ENCODE data around the gene OIP5. TPM values are rescaled to one million over a fixed set of nuclear protein-coding genes. Genes with fewer than 3 reads are reported as not detected.
A peak's percentile ranks its signal among the peaks of the same experiment; 100 is the strongest.

The OIP5 gene
- 1 to 10 TPM in 3 of 4 donors, under 1 TPM in 1; 0.76 to 1.9 (median 1.5) TPM for total RNA-seq

GRCh38 chr15:41332194-41333025, at the start of gene OIP5, which contains the start of gene NUSAP1:
OIP5 (minus strand) TSS chr15:41332591; CDS start chr15:41332561, 30 bp downstream.
NUSAP1 (plus strand) TSS chr15:41332881; CDS start chr15:41332958, 77 bp downstream.
- intact Hi-C loops (cut with DNase I; ENCODE audit: low total_unique reads), result no loop called here
- peak in 1 of 3 donors; percentile 66 for TF ChIP-seq CTCF (IDR thresholded peaks at IDR 0.05)
- no peak for TF ChIP-seq POLR2A (IDR thresholded peaks at IDR 0.05)
- WGBS, 2 donors, result 0 to 1% methylated on average over 62 to 64 of the region's 64 CpGs
- peak; percentile 99 for DNase-seq (ENCODE audit: low spot score in 2 of 2)
- H3K4me3 ChIP-seq (ENCODE audit: low read depth, poor library complexity, severe bottlenecking), result peak within 1 kb of the TSS; percentile 66

- TF ChIP-seq POLR2A (IDR thresholded peaks at IDR 0.05), result no peak
- TF ChIP-seq CTCF (IDR thresholded peaks at IDR 0.05), result no peak
- no peak for DNase-seq (ENCODE audit: low spot score in 2 of 2)
- WGBS, 2 donors, result 97 to 98% methylated on average over 4 of the region's 4 CpGs
- H3K4me3 ChIP-seq (ENCODE audit: low read depth, poor library complexity, severe bottlenecking), result no peak overlapping the region
- intact Hi-C loops (cut with DNase I; ENCODE audit: low total_unique reads), result no loop called here
These were observed 45.6 kb upstream of the OIP5 start for GRCh38 chr15:41377978-41378377.

DNA sequence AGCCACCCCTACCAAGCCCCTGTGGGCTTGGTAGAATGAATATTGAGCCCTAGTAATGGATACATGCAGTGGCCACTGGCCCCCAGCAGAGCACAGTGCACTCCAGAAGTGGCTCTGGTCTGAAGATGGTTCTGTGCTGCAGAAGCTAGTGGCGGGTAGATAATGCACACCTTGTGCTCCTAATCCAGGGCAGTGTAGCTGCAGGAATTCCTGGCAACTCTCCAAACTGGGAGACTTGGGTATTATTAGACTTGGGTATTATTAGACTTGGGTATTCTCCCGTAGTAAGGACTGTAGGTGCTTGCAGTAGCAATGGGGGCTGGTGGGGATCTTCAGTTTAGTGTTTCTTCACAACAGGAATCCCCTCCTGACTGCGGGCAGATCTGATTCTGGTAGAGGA, 35.0 kb upstream of the OIP5 start:
- no peak for TF ChIP-seq CTCF (IDR thresholded peaks at IDR 0.05)
- TF ChIP-seq POLR2A (IDR thresholded peaks at IDR 0.05), result no peak
- H3K4me3 ChIP-seq (ENCODE audit: low read depth, poor library complexity, severe bottlenecking), result no peak overlapping the region

DNA sequence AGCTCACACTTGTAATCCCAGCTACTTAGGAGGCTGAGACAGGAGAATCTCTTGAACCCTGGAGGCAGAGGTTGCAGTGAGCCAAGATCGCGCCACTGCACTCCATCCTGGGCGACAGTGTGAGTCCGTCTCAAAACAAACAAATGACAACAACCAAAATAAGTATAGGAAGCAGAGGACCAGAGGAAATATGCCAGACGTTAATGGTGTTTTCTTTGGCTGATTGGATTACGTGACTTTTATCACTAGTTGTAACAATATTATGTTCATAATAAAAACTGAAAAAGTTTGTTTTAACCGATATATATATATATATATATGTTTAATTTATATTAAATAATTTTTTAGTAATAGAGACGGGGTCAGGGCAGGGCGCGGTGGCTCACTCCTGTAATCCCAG, 22.0 kb upstream of the OIP5 start:
- 93 to 97% methylated on average over 10 of the region's 10 CpGs for WGBS, 2 donors
- TF ChIP-seq CTCF (IDR thresholded peaks at IDR 0.05) (no peak), POLR2A (IDR thresholded peaks at IDR 0.05) (no peak)
- no peak for DNase-seq (ENCODE audit: low spot score in 2 of 2)
- intact Hi-C loops (cut with DNase I; ENCODE audit: low total_unique reads), result no loop called here
- no peak overlapping the region for H3K4me3 ChIP-seq (ENCODE audit: low read depth, poor library complexity, severe bottlenecking)

More for the DNA sequence above, 35.0 kb upstream of the OIP5 start:
- DNase-seq (ENCODE audit: low spot score in 2 of 2), result no peak
- intact Hi-C loops (cut with DNase I; ENCODE audit: low total_unique reads), result no loop called here
- WGBS, 2 donors, result 87 to 98% methylated on average over 3 of the region's 3 CpGs

- no peak for DNase-seq (ENCODE audit: low spot score in 2 of 2)
- 67 to 68% methylated on average over 10 of the region's 10 CpGs for WGBS, 2 donors
- no peak for TF ChIP-seq POLR2A (IDR thresholded peaks at IDR 0.05)
- TF ChIP-seq CTCF (IDR thresholded peaks at IDR 0.05), result no peak
- no peak overlapping the region for H3K4me3 ChIP-seq (ENCODE audit: low read depth, poor library complexity, severe bottlenecking)
- intact Hi-C loops (cut with DNase I; ENCODE audit: low total_unique reads), result no loop called here
These were observed 17.8 kb upstream of the OIP5 start for GRCh38 chr15:41350057-41350717.
